WTC11 (cell line): ENCODE data around the gene UBE2R2. TPM values are rescaled to one million over a fixed set of nuclear protein-coding genes. Genes with fewer than 3 reads are reported as not detected.

ENCODE experiments used
- ATAC-seq: fragments of 200-7000 bp; cut with Tn5 transposase; 2 replicates; pipeline ENCODE4 v1.10.0; 2021; ENCODE audit warnings: mild to moderate bottlenecking, moderate library complexity
- CTCF ChIA-PET: fragments of 300-600 bp; sonication (Branson Sonifier 250); formaldehyde crosslinking; loops from one replicate; lab custom pipeline; 2021; ENCODE audit warnings: antibody characterized with exemption; lab: Charles Lee
- POLR2A ChIA-PET: fragments of 350-600 bp; sonication (Branson Sonifier 250); formaldehyde crosslinking; loops from one replicate; lab custom pipeline; 2021; ENCODE audit warnings: antibody characterized with exemption; lab: Charles Lee
- DNase-seq: peaks from one replicate; pipeline ENCODE4 v3.0.0; 2021; ENCODE audit warnings: low spot score
- H3K27ac Mint-ChIP-seq: 2 replicates; pipeline ENCODE4 v1.8.0; 2021; ENCODE audit warnings: mixed read lengths
- H3K27me3 Mint-ChIP-seq: 2 replicates; pipeline ENCODE4 v1.8.0; 2021; ENCODE audit warnings: low read depth, mild to moderate bottlenecking, moderate library complexity, mixed read lengths
- H3K36me3 Mint-ChIP-seq: 2 replicates; pipeline ENCODE4 v1.8.0; 2021; ENCODE audit warnings: mixed read lengths
- H3K4me1 Mint-ChIP-seq: 2 replicates; pipeline ENCODE4 v1.8.0; 2022; ENCODE audit warnings: mixed read lengths
- H3K4me3 Mint-ChIP-seq: 2 replicates; pipeline ENCODE4 v1.8.0; 2021; ENCODE audit warnings: mild to moderate bottlenecking, moderate library complexity, mixed read lengths
- H3K9me3 Mint-ChIP-seq: 2 replicates; pipeline ENCODE4 v1.8.0; 2021; ENCODE audit warnings: mixed read lengths
- CREM ChIP-seq: sonication (generic); formaldehyde crosslinking; IDR thresholded peaks from 2 replicates; pipeline ENCODE4 v1.8.1; 2022; ENCODE audit warnings: mild to moderate bottlenecking, missing genetic modification reagents, moderate library complexity
- E2F1 ChIP-seq: sonication (generic); formaldehyde crosslinking; IDR thresholded peaks from 2 replicates; pipeline ENCODE4 v1.8.0; 2022; ENCODE audit warnings: mild to moderate bottlenecking, missing genetic modification reagents
- ELF4 ChIP-seq: sonication (generic); formaldehyde crosslinking; IDR thresholded peaks from 2 replicates; pipeline ENCODE4 v1.8.1; 2022; ENCODE audit warnings: low read depth, mild to moderate bottlenecking, moderate library complexity, missing genetic modification reagents
- ESRRA ChIP-seq: sonication (generic); formaldehyde crosslinking; IDR thresholded peaks from 2 replicates; pipeline ENCODE4 v1.8.1; 2022; ENCODE audit warnings: mild to moderate bottlenecking, missing genetic modification reagents, borderline replicate concordance
- FOXJ3 ChIP-seq: sonication (generic); formaldehyde crosslinking; IDR thresholded peaks from 2 replicates; pipeline ENCODE4 v1.9.0; 2021; ENCODE audit warnings: missing genetic modification reagents, mild to moderate bottlenecking, borderline replicate concordance
- GTF2I ChIP-seq: fragments of 250-450 bp; sonication (Bioruptor Pico); conservative IDR thresholded peaks from 2 replicates; pipeline ENCODE4 v1.4.0; 2021; ENCODE audit warnings: mild to moderate bottlenecking
- NR2C2 ChIP-seq: sonication (generic); formaldehyde crosslinking; IDR thresholded peaks from 2 replicates; pipeline ENCODE4 v1.8.0; 2022; ENCODE audit warnings: mild to moderate bottlenecking, missing genetic modification reagents
- SMAD3 ChIP-seq: sonication (generic); formaldehyde crosslinking; IDR thresholded peaks from 2 replicates; pipeline ENCODE4 v1.8.0; 2022; ENCODE audit warnings: missing genetic modification reagents, mild to moderate bottlenecking, borderline replicate concordance
- TEAD1 ChIP-seq: sonication (generic); formaldehyde crosslinking; IDR thresholded peaks from 2 replicates; pipeline ENCODE4 v1.8.0; 2022; ENCODE audit warnings: mild to moderate bottlenecking, missing genetic modification reagents
- TP53 ChIP-seq: sonication (generic); formaldehyde crosslinking; IDR thresholded peaks from 2 replicates; pipeline ENCODE4 v1.8.1; 2023; ENCODE audit warnings: mild to moderate bottlenecking, missing genetic modification reagents
- ZNF281 ChIP-seq: sonication (generic); formaldehyde crosslinking; IDR thresholded peaks from 2 replicates; pipeline ENCODE4 v1.8.0; 2023; ENCODE audit warnings: mild to moderate bottlenecking, missing genetic modification reagents
- ZNF423 ChIP-seq: fragments of 250-450 bp; sonication (Bioruptor Pico); IDR thresholded peaks from 2 replicates; pipeline ENCODE4 v2.1.2; 2022; ENCODE audit warnings: mild to moderate bottlenecking, moderate library complexity
- total RNA-seq: library from RNA; stranded (reverse); gene quantifications from 3 replicates; pipeline ENCODE4 v1.2.3, GENCODE V29; 2021
- TF ChIP-seq, protein P1 (sequence below): sonication (generic); formaldehyde crosslinking; IDR thresholded peaks from 2 replicates; pipeline ENCODE4 v1.8.0; 2023; ENCODE audit warnings: missing genetic modification reagents, mild to moderate bottlenecking, borderline replicate concordance
- TF ChIP-seq, protein P2 (sequence below): sonication (generic); formaldehyde crosslinking; IDR thresholded peaks from 2 replicates; pipeline ENCODE4 v1.8.1; 2022; ENCODE audit warnings: mild to moderate bottlenecking, moderate library complexity, missing genetic modification reagents

Gene UBE2R2
- total RNA-seq, 1 experiment from 2014 or later = 45.0 TPM

GRCh38 chr9:33878691-33879366 lies 61.9 kb downstream of the UBE2R2 start:
- Mint-ChIP-seq H3K9me3 (no peaks in the 10 kb centered on the region), H3K4me1 (peaks cover 17% of the 10 kb centered on the region)
- CTCF ChIA-PET = interaction anchor here (1.0 kb wide), 1 partner anchor 141 kb away, joined by 3 read pairs; no protein-coding TSS in a partner anchor
- no peak for DNase-seq
- POLR2A ChIA-PET = no interaction called here
- TF ChIP-seq E2F1 (CRISPR knock-in tag) (no peak), ELF4 (CRISPR knock-in tag) (no peak), GTF2I (CRISPR knock-in tag) (no peak), TP53 (CRISPR knock-in tag) (no peak), SMAD3 (CRISPR knock-in tag) (no peak), CREM (CRISPR knock-in tag) (no peak), TEAD1 (no peak), NR2C2 (CRISPR knock-in tag) (no peak), ESRRA (CRISPR knock-in tag) (no peak), ZNF281 (CRISPR knock-in tag) (no peak), ZNF423 (CRISPR knock-in tag) (no peak), FOXJ3 (CRISPR knock-in tag) (no peak)
- TF ChIP-seq, protein P1, sequence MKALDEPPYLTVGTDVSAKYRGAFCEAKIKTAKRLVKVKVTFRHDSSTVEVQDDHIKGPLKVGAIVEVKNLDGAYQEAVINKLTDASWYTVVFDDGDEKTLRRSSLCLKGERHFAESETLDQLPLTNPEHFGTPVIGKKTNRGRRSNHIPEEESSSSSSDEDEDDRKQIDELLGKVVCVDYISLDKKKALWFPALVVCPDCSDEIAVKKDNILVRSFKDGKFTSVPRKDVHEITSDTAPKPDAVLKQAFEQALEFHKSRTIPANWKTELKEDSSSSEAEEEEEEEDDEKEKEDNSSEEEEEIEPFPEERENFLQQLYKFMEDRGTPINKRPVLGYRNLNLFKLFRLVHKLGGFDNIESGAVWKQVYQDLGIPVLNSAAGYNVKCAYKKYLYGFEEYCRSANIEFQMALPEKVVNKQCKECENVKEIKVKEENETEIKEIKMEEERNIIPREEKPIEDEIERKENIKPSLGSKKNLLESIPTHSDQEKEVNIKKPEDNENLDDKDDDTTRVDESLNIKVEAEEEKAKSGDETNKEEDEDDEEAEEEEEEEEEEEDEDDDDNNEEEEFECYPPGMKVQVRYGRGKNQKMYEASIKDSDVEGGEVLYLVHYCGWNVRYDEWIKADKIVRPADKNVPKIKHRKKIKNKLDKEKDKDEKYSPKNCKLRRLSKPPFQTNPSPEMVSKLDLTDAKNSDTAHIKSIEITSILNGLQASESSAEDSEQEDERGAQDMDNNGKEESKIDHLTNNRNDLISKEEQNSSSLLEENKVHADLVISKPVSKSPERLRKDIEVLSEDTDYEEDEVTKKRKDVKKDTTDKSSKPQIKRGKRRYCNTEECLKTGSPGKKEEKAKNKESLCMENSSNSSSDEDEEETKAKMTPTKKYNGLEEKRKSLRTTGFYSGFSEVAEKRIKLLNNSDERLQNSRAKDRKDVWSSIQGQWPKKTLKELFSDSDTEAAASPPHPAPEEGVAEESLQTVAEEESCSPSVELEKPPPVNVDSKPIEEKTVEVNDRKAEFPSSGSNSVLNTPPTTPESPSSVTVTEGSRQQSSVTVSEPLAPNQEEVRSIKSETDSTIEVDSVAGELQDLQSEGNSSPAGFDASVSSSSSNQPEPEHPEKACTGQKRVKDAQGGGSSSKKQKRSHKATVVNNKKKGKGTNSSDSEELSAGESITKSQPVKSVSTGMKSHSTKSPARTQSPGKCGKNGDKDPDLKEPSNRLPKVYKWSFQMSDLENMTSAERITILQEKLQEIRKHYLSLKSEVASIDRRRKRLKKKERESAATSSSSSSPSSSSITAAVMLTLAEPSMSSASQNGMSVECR = no peak
- TF ChIP-seq, protein P2, sequence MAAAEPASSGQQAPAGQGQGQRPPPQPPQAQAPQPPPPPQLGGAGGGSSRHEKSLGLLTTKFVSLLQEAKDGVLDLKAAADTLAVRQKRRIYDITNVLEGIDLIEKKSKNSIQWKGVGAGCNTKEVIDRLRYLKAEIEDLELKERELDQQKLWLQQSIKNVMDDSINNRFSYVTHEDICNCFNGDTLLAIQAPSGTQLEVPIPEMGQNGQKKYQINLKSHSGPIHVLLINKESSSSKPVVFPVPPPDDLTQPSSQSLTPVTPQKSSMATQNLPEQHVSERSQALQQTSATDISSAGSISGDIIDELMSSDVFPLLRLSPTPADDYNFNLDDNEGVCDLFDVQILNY (CRISPR knock-in tag) = no peak
- TF ChIP-seq, all 79 proteins: peak for 0
- ATAC-seq = no peak
- Mint-ChIP-seq H3K36me3 (no peaks in the 10 kb centered on the region), H3K27me3 (no peaks in the 10 kb centered on the region), H3K4me3 (no peak overlapping the region), H3K27ac (peak overlapping the region; percentile 53; the same call in 1 of the 2 replicates)
